Body of pancreas (tissue), 4 donors: ENCODE data around the gene CTTN. TPM values are rescaled to one million over a fixed set of nuclear protein-coding genes. Genes with fewer than 3 reads are reported as not detected.

ENCODE experiments used
- ATAC-seq: fragments of 150-250 bp; one replicate; pipeline ENCODE4 v1.9.1; 2016
- DNase-seq, 4 donors: peaks; one replicate each; pipeline ENCODE4 v3.0.0-alpha.2; 2019
- H3K27ac ChIP-seq, 4 donors: fragments of 200-600 bp; sonication (generic); 1 replicate in 3 of 4; 2 replicates in 1 of 4; pipeline versions ENCODE4 v1.5.1 to v1.6.1; 2016 to 2019; ENCODE audit warnings: mild to moderate bottlenecking in 1 of 4, mixed read lengths in 1 of 4, moderate library complexity in 1 of 4
- H3K27me3 ChIP-seq, 2 donors: fragments of 200-600 bp; sonication (generic); one replicate each; pipeline ENCODE4 v1.6.0; 2016; ENCODE audit warnings: mild to moderate bottlenecking in 1 of 2
- H3K36me3 ChIP-seq, 2 donors: fragments of 200-600 bp; sonication (generic); replicated peaks in 1 of 2; 2 replicates each; pipeline ENCODE4 v1.5.1; 2016; ENCODE audit warnings: low read depth in 2 of 2; ENCODE audit not compliant: insufficient read depth in 1 of 2
- H3K4me1 ChIP-seq: fragments of 200-600 bp; sonication (generic); one replicate; pipeline ENCODE4 v1.6.0; 2016
- H3K4me3 ChIP-seq, 2 donors: fragments of 200-600 bp; sonication (generic); 1 replicate in 1 of 2; 2 replicates in 1 of 2; pipeline ENCODE4 v1.5.1; 2016 to 2019
- H3K9me3 ChIP-seq, 3 donors: fragments of 200-600 bp; sonication (generic); 1 replicate in 2 of 3; 2 replicates in 1 of 3; pipeline ENCODE4 v1.5.1; 2016
- POLR2A ChIP-seq, 3 donors: fragments of 450-650 bp; IDR thresholded peaks; one replicate each; pipeline ENCODE4 v1.6.1; 2016; ENCODE audit warnings: antibody characterized with exemption in 3 of 3, mild to moderate bottlenecking in 2 of 3
- WGBS, 2 donors: methylation state at CpG; one replicate each; pipeline ENCODE4 v1.1.5; 2017; 5-methylcytosine and 5-hydroxymethylcytosine counted together
- intact Hi-C: fragments of 100-400 bp; cut with DNase I; formaldehyde crosslinking; loops from one replicate; pipeline ENCODE4 v1.15.1; 2023
- total RNA-seq, 2 donors: library from RNA; depleted of rRNA; stranded (reverse); fragments of >200 nt; gene quantifications; one replicate each; pipeline ENCODE4 v1.1.0, GENCODE V29; 2016
- TF ChIP-seq, protein P1 (sequence below), 7 experiments: fragments of 450-650 bp in 4 of 7; fragments of 200-600 bp in 3 of 7; sonication (generic) in 3 of 7; IDR thresholded peaks; one replicate each; pipeline ENCODE4 v1.5.1; 2016 to 2019; ENCODE audit warnings: antibody characterized with exemption in 7 of 7

CTTN gene
- total RNA-seq, 2 donors from 2014 or later = 126 to 197 TPM

DNA sequence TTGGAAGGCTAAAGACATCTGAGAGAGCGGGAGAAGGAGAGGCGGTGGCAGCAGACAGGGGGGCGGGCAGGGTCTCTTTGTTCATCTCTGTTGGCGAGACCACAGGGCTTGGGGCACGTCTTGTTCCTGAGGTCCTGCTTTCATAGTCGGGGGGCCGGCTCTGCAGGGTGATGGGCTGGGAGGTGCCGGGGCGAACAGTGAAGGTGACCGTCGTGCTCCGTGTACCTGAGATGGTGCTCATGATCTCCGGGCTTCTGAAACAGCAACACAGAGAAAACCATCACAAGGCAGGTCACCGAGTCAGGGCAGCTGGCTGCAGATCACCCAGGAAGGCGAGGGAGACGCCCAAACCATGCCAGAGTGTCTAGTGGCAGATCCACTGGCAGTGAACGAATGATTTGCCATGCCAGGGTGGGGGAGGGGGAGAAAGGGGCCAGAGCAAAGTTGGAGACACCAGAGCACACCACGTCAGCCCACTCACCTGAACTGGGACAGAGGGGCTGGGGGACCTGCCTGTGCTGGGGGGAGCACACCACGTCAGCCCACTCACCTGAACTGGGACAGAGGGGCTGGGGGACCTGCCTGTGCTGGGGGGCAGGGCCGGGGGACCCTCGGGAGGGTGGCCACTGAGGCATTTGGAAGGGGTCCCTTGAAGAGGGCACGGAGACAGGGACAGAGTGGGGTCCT lies 75.0 kb downstream of the CTTN start:
- Histone ChIP-seq H3K4me1 (no peaks in the 10 kb centered on the region), H3K4me3 (no peak overlapping the region), H3K27ac (no peak overlapping the region), H3K36me3 (peaks cover 0 to 2% of the 10 kb centered on the region in 2 donors), H3K27me3 (no peaks in the 10 kb centered on the region), H3K9me3 (no peaks in the 10 kb centered on the region)
- no peak for DNase-seq
- WGBS, 2 donors = 92 to 96% methylated on average over 21 to 22 of the region's 22 CpGs
- intact Hi-C loops = no loop called here
- no peak for ATAC-seq
- TF ChIP-seq POLR2A (IDR thresholded peaks at IDR 0.05) = no peak
- TF ChIP-seq, protein P1, sequence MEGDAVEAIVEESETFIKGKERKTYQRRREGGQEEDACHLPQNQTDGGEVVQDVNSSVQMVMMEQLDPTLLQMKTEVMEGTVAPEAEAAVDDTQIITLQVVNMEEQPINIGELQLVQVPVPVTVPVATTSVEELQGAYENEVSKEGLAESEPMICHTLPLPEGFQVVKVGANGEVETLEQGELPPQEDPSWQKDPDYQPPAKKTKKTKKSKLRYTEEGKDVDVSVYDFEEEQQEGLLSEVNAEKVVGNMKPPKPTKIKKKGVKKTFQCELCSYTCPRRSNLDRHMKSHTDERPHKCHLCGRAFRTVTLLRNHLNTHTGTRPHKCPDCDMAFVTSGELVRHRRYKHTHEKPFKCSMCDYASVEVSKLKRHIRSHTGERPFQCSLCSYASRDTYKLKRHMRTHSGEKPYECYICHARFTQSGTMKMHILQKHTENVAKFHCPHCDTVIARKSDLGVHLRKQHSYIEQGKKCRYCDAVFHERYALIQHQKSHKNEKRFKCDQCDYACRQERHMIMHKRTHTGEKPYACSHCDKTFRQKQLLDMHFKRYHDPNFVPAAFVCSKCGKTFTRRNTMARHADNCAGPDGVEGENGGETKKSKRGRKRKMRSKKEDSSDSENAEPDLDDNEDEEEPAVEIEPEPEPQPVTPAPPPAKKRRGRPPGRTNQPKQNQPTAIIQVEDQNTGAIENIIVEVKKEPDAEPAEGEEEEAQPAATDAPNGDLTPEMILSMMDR (IDR thresholded peaks at IDR 0.05) = no peak

- DNase-seq (no peak), ATAC-seq (no peak)
- TF ChIP-seq, protein P1 (IDR thresholded peaks at IDR 0.05) = no peak
- no peak for TF ChIP-seq POLR2A (IDR thresholded peaks at IDR 0.05)
- Histone ChIP-seq H3K27ac (no peak overlapping the region), H3K36me3 (peaks cover 0 to 2% of the 10 kb centered on the region in 2 donors), H3K27me3 (no peaks in the 10 kb centered on the region), H3K4me3 (no peak overlapping the region), H3K4me1 (no peaks in the 10 kb centered on the region), H3K9me3 (no peaks in the 10 kb centered on the region)
- intact Hi-C loops = no loop called here
- 88% methylated on average over 15 to 16 of the region's 18 CpGs for WGBS, 2 donors
These were observed 75.8 kb downstream of the CTTN start for GRCh38 chr11:70473873-70474690.

DNA sequence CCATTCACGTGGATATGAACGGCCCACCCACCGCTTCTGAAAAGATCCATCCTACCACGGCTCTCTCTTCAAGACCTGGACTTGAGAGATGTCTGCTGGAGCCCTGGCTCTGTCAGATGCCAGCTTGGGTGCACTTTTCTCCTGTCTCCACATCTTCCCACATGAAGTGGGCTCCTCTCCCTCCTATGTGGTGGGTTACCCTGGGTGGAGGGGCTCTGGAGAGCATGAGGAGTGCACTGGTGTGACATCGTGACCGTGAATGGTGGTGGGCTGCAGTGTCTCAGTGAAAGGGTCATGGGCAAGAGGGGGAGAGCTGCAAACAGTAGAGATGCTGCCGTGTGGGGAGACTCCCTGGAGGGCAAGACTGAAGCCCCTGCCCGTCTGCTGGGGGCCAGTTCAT lies 76.4 kb downstream of the CTTN start:
- ATAC-seq (no peak), DNase-seq (no peak)
- WGBS, 2 donors = 75 to 87% methylated on average over 6 to 8 of the region's 8 CpGs
- Histone ChIP-seq H3K27ac (no peak overlapping the region), H3K4me3 (no peak overlapping the region), H3K36me3 (peaks cover 0 to 2% of the 10 kb centered on the region in 2 donors), H3K4me1 (no peaks in the 10 kb centered on the region), H3K9me3 (no peaks in the 10 kb centered on the region), H3K27me3 (no peaks in the 10 kb centered on the region)
- TF ChIP-seq, protein P1 (IDR thresholded peaks at IDR 0.05) = no peak
- TF ChIP-seq POLR2A (IDR thresholded peaks at IDR 0.05) = no peak
- intact Hi-C loops = no loop called here

DNA sequence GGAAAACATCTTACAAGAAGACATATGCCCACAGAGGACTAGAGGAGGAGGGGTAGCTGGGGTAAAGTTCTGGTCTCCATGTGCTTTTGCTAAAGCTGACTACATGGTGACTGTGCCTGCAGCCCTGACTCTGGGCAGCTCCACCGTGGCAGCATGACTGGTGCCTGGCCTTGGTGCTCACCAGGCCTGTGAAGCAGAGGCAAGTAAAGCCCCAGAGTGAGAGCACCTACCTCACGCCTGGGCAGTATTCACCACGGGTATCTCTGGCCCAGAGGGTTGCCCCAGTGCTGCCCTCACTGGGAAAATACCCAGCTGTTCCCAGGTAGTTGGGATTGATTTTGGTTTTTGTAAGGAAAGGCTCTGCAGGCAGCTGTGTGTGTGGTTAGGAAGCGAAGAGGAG lies 78.3 kb downstream of the CTTN start:
- DNase-seq (no peak), ATAC-seq (no peak)
- Histone ChIP-seq H3K27ac (no peak overlapping the region), H3K4me3 (no peak overlapping the region), H3K36me3 (peaks cover 0 to 2% of the 10 kb centered on the region in 2 donors), H3K4me1 (no peaks in the 10 kb centered on the region), H3K27me3 (no peaks in the 10 kb centered on the region), H3K9me3 (no peaks in the 10 kb centered on the region)
- TF ChIP-seq POLR2A (IDR thresholded peaks at IDR 0.05) = no peak
- intact Hi-C loops = no loop called here
- WGBS, 2 donors = 73 to 84% methylated on average over 2 to 4 of the region's 4 CpGs

- TF ChIP-seq POLR2A (IDR thresholded peaks at IDR 0.05) = no peak
- TF ChIP-seq, protein P1 (IDR thresholded peaks at IDR 0.05) = no peak
- no peaks in the 10 kb centered on the region for H3K4me1 ChIP-seq
- DNase-seq = no peak
- 89 to 94% methylated on average over 6 of the region's 6 CpGs for WGBS, 2 donors
- no peak overlapping the region for H3K4me3 ChIP-seq
- ATAC-seq = no peak
- no peaks in the 10 kb centered on the region for H3K9me3 ChIP-seq
- peaks cover 0 to 4% of the 10 kb centered on the region in 2 donors for H3K36me3 ChIP-seq
- intact Hi-C loops = no loop called here
- H3K27me3 ChIP-seq = no peaks in the 10 kb centered on the region
- no peak overlapping the region for H3K27ac ChIP-seq
These were observed 78.8 kb downstream of the CTTN start for GRCh38 chr11:70477176-70477575.
